Measurements from ENCODE around the gene LSR. TPM values are rescaled to one million over a fixed set of nuclear protein-coding genes. Genes with fewer than 3 reads are reported as not detected.

The LSR gene
- total RNA-seq, 1 donor from 2014 or later = 0.43 TPM

GRCh38 chr19:35265900-35266519 lies 17.2 kb downstream of the LSR start:
- no peak for DNase-seq (ENCODE audit: low read depth)

GRCh38 chr19:35266520-35267352 lies 17.9 kb downstream of the LSR start:
- no peak for DNase-seq (ENCODE audit: low read depth)

DNA sequence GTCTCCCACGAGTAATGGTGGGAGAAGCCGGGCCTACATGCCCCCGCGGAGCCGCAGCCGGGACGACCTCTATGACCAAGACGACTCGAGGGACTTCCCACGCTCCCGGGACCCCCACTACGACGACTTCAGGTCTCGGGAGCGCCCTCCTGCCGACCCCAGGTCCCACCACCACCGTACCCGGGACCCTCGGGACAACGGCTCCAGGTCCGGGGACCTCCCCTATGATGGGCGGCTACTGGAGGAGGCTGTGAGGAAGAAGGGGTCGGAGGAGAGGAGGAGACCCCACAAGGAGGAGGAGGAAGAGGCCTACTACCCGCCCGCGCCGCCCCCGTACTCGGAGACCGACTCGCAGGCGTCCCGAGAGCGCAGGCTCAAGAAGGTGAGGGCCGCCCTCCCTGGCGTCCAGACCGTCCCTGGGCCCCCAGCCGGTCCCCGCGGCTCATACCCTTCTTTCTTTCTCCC lies 18.6 kb downstream of the LSR start:
- DNase-seq (ENCODE audit: low read depth) = peak; percentile 45

- DNase-seq (ENCODE audit: low read depth) = peak; percentile 75
Observed at GRCh38 chr19:35267818-35268535, 19.2 kb downstream of the LSR start.

- DNase-seq (ENCODE audit: low read depth) = peak; percentile 83
Observed at GRCh38 chr19:35268536-35269437, 20.0 kb downstream of the LSR start, which contains the start of gene USF2. USF2 (plus strand) TSS chr19:35268962; CDS start chr19:35269102, 140 bp downstream.

DNA sequence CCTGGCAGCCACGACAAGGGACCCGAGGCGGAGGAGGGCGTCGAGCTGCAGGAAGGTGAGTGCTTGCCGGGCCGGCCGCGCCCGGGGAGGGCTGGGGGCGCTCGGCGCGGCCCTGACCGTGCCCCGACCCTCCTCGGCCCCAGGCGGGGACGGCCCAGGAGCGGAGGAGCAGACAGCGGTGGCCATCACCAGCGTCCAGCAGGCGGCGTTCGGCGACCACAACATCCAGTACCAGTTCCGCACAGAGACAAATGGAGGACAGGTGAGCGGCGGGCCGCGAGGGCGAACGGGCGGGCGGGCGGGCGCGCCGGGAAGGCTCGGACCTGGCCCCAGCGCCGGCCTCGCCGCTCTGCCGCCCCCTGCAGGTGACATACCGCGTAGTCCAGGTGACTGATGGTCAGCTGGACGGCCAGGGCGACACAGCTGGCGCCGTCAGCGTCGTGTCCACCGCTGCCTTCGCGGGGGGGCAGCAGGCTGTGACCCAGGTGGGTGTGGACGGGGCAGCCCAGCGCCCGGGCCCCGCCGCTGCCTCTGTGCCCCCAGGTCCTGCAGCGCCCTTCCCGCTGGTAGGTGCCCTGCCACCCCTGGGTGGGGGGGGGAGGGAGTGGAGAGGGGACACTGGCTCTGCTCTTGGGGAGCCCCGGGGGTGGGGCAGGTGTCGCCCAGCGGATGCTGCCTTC lies 20.8 kb downstream of the LSR start:
- DNase-seq (ENCODE audit: low read depth) = peak; percentile 86

GRCh38 chr19:35270381-35270811 lies 21.6 kb downstream of the LSR start:
- DNase-seq (ENCODE audit: low read depth) = no peak

DNA sequence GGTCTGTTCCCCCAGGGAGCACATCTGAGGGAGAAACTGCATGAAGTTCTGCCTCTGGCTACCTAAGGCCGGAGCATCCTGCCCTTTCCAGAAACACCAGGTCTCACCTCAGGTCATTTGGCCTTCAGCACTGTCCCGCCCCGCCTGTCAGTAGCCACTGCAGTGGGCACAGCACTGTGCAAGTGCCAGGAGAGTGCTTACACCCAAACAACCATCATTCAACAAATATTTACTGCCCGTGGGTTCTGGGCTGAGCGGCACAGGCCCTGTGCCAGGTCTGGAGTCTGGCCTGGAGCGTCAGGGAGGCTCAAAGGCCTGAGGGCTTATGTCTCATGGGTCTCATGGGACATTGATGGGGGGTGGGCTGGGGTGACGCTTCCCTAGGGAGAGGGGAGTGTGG lies 22.7 kb downstream of the LSR start:
- DNase-seq (ENCODE audit: low read depth) = no peak

- no peak for DNase-seq (ENCODE audit: low read depth)
Observed at GRCh38 chr19:35272122-35272719, 23.4 kb downstream of the LSR start.

DNA sequence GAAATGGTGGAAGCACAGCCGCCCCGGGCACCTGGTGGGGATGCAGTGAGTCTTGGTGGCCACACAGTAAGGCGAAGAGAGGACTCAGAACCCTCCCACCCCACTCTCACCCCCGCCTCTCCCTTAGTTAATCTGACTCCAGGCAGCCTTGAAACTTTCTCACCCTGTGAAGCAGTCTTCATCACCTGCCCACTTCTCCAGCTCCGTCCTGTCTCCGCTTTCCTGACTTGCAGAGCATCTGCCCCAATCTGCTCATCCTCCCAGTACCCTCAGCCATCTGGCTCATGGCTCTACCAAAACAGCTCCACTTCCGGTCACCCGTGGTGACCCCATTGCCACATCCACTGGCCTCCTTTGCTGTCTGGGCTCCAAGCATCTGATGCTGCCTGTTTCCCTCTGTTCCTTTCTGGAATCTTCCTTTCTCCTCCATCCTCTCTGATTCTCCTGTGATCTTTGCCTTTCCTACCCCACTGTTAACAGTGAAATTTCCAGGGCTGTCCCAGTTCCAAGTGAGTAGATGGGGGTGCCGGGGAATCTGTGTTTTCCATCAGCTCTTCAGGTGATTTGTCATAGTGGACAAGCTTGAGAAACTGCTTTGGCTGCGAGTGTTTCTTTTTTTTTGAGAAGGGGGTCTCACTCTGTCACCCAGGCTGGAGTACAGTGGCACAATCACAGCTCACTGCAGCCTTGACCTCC lies 24.3 kb downstream of the LSR start:
- DNase-seq (ENCODE audit: low read depth) = no peak

- no peak for DNase-seq (ENCODE audit: low read depth)
Observed at GRCh38 chr19:35273686-35274259, 25.0 kb downstream of the LSR start.

DNA sequence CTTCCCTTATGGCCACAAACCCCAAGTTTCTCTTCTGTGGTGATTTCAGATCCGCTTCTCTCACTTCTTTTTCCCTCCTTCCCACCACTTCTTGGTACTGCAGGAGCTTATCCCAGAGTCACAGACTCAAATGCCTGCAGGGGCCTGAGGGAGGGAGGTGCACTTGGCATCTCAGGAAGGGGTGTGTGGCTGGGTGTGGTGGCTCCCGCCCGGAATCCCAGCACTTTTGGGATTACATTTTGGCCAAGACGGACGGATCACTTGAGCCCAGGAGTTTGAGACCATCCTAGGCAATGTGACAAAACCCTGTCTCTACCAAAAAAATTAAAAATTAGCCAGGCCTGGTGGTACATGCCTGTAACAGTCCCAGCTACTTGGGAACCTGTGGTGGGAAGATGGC lies 25.5 kb downstream of the LSR start:
- no peak for DNase-seq (ENCODE audit: low read depth)

DNA sequence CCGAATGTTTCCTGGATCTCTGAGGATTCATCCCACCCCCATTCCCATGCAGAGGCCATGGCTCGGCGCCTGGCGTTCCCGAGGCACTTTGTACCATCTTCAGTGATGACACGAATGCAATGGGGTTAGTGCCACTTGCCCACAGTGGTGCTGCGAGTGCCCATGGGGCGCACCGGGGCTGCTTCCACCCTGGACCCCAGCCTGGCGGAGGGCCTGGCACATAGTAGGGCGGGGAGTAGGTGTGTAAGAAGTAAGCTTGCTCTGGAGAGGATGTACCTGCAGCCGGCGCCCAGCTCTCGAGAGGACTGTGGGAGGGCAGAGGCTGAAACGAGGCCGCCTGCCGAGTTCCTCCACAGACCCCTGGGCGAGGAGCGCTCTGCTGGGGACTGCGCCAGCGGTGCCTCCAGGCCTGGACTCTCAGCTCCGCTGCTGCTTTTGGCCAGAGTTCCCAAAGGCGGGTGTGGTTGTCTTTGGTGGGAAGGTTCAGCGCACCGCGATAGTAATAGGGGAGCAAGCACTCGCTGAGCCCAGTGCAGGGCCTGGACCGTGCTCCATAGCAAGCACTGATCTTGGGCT lies 28.0 kb downstream of the LSR start:
- DNase-seq (ENCODE audit: low read depth) = no peak

GRCh38 chr19:35278578-35279284 lies 29.9 kb downstream of the LSR start:
- no peak for DNase-seq (ENCODE audit: low read depth)

- DNase-seq (ENCODE audit: low read depth) = no peak
Observed at GRCh38 chr19:35279374-35279773, 30.6 kb downstream of the LSR start.

GRCh38 chr19:35279985-35280821 lies 31.4 kb downstream of the LSR start:
- DNase-seq (ENCODE audit: low read depth) = no peak

GRCh38 chr19:35281303-35281702 lies 32.5 kb downstream of the LSR start:
- no peak for DNase-seq (ENCODE audit: low read depth)

Measured in myocyte (in vitro differentiated cells).